Activated T-cell treated with anti-CD3 and anti-CD28 coated beads for 4 hours (primary cell): Measurements from ENCODE around the gene PLAC1.

Experiments
- DNase-seq: peaks from one replicate; pipeline ENCODE4 v3.0.0-alpha.2; 2020

PLAC1 gene

GRCh38 chrX:134658002-134658759 lies at the start of gene PLAC1:
Gene PLAC1, minus strand, starts transcription at chrX:134658471. Its CDS starts 91,789 bp downstream, at chrX:134566682.
- no peak for DNase-seq

GRCh38 chrX:134706138-134706537 lies 47.9 kb upstream of the PLAC1 start:
- no peak for DNase-seq

GRCh38 chrX:134695999-134696398 lies 37.7 kb upstream of the PLAC1 start:
- no peak for DNase-seq

GRCh38 chrX:134694333-134695322 lies 36.4 kb upstream of the PLAC1 start:
- no peak for DNase-seq

- DNase-seq = no peak
These were observed 35.4 kb upstream of the PLAC1 start for GRCh38 chrX:134693644-134694043.

- DNase-seq = no peak
These were observed 34.7 kb upstream of the PLAC1 start for GRCh38 chrX:134692990-134693389.

- DNase-seq = no peak
These were observed 34.0 kb upstream of the PLAC1 start for GRCh38 chrX:134692233-134692632.

GRCh38 chrX:134691453-134691852 lies 33.2 kb upstream of the PLAC1 start:
- no peak for DNase-seq

- DNase-seq = no peak
These were observed 30.6 kb upstream of the PLAC1 start for GRCh38 chrX:134688839-134689238.

- DNase-seq = no peak
These were observed 30.0 kb upstream of the PLAC1 start for GRCh38 chrX:134688031-134688823.

- no peak for DNase-seq
These were observed 27.4 kb upstream of the PLAC1 start for GRCh38 chrX:134685668-134686067.

GRCh38 chrX:134684956-134685355 lies 26.7 kb upstream of the PLAC1 start:
- no peak for DNase-seq

- DNase-seq = no peak
These were observed 25.2 kb upstream of the PLAC1 start for GRCh38 chrX:134683351-134684005.

- no peak for DNase-seq
These were observed 23.8 kb upstream of the PLAC1 start for GRCh38 chrX:134682081-134682480.

- no peak for DNase-seq
These were observed 21.4 kb upstream of the PLAC1 start for GRCh38 chrX:134679644-134680043.

- no peak for DNase-seq
These were observed 20.9 kb upstream of the PLAC1 start for GRCh38 chrX:134679221-134679620.

- DNase-seq = no peak
These were observed 19.1 kb upstream of the PLAC1 start for GRCh38 chrX:134677332-134677731.

GRCh38 chrX:134676436-134676835 lies 18.2 kb upstream of the PLAC1 start:
- DNase-seq = no peak

- DNase-seq = no peak
These were observed 14.9 kb upstream of the PLAC1 start for GRCh38 chrX:134673123-134673522.

GRCh38 chrX:134672101-134672500 lies 13.8 kb upstream of the PLAC1 start:
- no peak for DNase-seq

- DNase-seq = no peak
These were observed 13.0 kb upstream of the PLAC1 start for GRCh38 chrX:134671294-134671693.

GRCh38 chrX:134670134-134670924 lies 12.1 kb upstream of the PLAC1 start:
- DNase-seq = no peak
